Measurements from ENCODE around the gene FCRLB.
A peak's percentile ranks its signal among the peaks of the same experiment; 100 is the strongest.

- TF ChIP-seq REPIN1 (tag by site-specific recombination; IDR thresholded peaks at IDR 0.05; ENCODE audit: low read depth) (no peak), TCF7L2 (IDR thresholded peaks at IDR 0.05; ENCODE audit: borderline replicate concordance, low read depth, low read length) (no peak), ZBTB8A (tag by site-specific recombination; IDR thresholded peaks at IDR 0.05) (peak; percentile 93), ZNF792 (tag by site-specific recombination; IDR thresholded peaks at IDR 0.05) (no peak), ZNF335 (tag by site-specific recombination; conservative IDR thresholded peaks at IDR 0.05) (no peak)
- TF ChIP-seq, protein P1, sequence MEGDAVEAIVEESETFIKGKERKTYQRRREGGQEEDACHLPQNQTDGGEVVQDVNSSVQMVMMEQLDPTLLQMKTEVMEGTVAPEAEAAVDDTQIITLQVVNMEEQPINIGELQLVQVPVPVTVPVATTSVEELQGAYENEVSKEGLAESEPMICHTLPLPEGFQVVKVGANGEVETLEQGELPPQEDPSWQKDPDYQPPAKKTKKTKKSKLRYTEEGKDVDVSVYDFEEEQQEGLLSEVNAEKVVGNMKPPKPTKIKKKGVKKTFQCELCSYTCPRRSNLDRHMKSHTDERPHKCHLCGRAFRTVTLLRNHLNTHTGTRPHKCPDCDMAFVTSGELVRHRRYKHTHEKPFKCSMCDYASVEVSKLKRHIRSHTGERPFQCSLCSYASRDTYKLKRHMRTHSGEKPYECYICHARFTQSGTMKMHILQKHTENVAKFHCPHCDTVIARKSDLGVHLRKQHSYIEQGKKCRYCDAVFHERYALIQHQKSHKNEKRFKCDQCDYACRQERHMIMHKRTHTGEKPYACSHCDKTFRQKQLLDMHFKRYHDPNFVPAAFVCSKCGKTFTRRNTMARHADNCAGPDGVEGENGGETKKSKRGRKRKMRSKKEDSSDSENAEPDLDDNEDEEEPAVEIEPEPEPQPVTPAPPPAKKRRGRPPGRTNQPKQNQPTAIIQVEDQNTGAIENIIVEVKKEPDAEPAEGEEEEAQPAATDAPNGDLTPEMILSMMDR (tag by site-specific recombination; IDR thresholded peaks at IDR 0.05): no peak
Observed at GRCh38 chr1:161727256-161727924, 6.0 kb downstream of the FCRLB start.

Data from HEK293 (cell line).